Measurements from ENCODE around the gene MCRIP2.

Gene MCRIP2

DNA sequence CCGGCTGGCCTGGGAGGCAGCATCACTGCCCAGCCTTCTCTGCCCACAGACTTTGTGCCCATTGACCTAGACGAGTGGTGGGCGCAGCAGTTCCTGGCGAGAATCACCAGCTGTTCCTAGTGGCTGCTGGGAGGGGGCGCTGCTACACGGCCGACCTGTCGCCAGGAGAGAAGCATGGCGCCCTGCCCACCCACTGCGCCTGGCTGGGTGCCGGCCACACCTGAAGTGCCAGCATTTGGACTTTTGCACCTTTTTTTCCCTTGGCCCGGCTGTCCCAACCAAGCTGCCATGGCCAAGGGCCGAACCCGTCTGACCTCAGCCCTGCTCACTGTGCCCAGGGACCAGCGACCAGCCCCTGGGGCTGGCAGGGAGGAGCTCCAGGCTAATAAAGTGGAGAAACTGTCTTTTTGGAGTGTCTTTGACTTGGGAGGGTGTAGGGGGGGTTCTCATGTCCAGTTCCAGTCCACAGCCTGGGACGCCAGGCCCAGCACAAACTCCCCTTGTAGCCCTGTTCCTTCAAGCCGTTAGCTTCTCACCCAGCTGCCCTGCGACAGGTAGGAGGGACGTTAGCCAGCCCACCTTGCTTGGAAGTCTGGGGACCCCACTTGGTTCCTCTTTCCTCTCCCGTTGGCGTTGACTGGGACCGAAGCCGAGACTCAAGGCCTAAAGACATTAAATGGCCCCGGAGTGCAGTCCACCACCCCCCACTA, 6.6 kb downstream of the MCRIP2 start:
- DNase-seq (ENCODE audit: low read depth in 2 of 2): peak; percentile 54 to 57

GRCh38 chr16:648781-649589, 7.4 kb downstream of the MCRIP2 start, which contains the start of gene WDR90:
TSS of gene WDR90 (plus strand) at chr16:649365. CDS start at chr16:649417, 52 bp downstream.
- peak; percentile 89 to 94 for DNase-seq (ENCODE audit: low read depth in 2 of 2)

GRCh38 chr16:649631-650030, 8.0 kb downstream of the MCRIP2 start:
- DNase-seq (ENCODE audit: low read depth in 2 of 2): no peak

DNA sequence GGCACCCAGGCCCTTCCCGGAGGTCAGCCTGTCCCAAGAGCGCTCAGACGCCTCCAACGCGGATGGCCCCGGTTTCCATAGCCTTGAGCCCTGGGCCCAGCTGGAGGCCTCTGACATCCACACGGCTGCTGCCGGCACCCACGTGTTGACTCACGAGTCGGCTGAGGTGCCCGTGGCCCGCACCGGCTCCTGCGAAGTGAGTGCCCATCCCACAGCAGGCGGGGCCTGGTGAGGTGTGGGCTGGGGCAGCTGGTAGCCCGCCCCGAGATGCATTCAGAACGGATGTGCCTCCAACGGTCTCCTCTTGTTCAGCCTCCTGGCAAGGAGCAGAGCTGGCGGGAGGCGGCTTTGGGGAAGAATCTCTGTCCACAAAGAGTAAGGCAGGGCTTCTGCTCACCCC, 10.2 kb downstream of the MCRIP2 start:
- DNase-seq (ENCODE audit: low read depth in 2 of 2): no peak

DNA sequence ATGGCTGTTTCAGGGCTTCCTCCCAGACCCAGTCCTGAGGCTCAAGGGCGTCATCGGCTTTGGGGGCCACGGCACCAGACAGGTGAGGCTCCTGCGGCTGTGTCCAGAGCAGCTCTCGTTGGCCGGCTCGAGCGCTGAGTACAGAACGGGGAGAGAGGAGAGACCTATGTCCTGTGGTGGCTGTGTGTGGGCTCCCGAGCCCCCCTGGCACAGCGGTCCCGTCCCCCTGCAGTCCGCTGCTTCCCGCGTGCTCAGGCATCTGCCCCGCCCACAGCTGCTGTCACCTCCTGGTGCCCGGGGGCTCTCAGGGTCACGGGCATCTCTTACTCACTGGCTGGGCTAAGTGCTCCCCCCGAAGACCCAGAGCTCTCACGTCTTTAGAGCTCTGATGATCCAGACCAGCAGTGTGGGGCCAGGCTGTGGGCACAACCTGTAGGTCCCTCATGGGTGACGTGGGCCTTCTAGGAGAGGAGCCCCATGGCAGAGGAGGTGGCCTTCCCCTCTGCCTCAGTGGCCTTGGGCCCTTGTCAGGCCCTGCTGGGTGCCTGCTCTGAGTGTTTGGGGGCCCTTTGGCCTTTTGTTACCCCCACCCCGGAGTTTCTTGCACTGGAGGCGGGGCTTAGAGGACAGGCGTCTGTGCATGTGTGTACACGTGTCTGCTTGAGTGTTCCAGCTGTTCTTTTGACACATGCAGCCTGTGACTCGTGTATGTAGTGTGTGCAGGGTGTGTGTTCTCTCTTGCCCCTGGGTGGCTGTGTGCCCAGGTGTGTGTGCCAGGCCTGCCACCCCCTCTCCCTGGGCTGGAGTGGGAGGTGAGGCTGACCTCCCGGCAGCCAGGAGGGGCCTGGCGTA, 11.1 kb downstream of the MCRIP2 start:
- no peak for DNase-seq (ENCODE audit: low read depth in 2 of 2)

DNA sequence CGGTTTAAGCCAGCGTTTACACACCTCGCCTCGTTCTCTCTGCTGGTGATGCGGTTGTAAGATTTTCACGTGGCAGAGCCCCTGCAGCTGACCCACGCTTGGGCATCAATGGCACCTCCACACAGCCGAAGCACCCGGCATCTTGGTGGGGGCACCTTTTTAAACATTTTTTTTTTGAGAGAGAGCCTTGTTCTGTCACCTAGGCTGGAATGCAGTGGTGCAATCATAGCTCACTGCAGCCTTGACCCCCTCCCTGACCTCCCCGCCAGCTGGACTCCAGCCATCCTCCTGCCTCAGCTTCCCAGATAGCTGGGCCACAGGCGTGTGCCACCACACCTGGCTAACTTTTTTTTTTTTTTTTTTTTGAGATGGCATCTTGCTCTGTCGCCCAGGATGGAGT, 12.4 kb downstream of the MCRIP2 start:
- no peak for DNase-seq (ENCODE audit: low read depth in 2 of 2)

DNA sequence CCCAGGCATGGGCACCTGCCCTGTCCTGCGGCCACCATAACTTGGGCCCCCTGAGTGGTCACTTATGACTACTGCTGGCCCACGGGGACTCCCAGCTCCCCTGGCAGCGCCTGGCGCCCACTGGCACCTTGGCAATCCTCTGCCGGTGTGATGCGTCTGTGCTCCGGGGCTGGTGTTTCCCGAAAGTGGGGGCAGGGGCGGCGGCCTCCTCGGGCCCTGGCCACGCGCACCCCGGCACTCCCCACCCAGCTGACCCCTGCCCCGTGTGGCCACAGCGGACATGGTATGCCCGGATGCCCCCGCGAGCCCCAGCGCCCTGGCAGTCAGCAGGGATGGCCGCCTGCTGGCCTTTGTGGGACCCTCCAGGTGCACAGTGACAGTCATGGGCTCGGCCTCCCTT, 15.9 kb downstream of the MCRIP2 start:
- no peak for DNase-seq (ENCODE audit: low read depth in 2 of 2)

- DNase-seq (ENCODE audit: low read depth in 2 of 2): no peak
These were observed 17.3 kb downstream of the MCRIP2 start for GRCh38 chr16:658679-659571.

GRCh38 chr16:659618-660017, 18.0 kb downstream of the MCRIP2 start:
- no peak for DNase-seq (ENCODE audit: low read depth in 2 of 2)

- DNase-seq (ENCODE audit: low read depth in 2 of 2): no peak
These were observed 18.5 kb downstream of the MCRIP2 start for GRCh38 chr16:660132-660458.

DNA sequence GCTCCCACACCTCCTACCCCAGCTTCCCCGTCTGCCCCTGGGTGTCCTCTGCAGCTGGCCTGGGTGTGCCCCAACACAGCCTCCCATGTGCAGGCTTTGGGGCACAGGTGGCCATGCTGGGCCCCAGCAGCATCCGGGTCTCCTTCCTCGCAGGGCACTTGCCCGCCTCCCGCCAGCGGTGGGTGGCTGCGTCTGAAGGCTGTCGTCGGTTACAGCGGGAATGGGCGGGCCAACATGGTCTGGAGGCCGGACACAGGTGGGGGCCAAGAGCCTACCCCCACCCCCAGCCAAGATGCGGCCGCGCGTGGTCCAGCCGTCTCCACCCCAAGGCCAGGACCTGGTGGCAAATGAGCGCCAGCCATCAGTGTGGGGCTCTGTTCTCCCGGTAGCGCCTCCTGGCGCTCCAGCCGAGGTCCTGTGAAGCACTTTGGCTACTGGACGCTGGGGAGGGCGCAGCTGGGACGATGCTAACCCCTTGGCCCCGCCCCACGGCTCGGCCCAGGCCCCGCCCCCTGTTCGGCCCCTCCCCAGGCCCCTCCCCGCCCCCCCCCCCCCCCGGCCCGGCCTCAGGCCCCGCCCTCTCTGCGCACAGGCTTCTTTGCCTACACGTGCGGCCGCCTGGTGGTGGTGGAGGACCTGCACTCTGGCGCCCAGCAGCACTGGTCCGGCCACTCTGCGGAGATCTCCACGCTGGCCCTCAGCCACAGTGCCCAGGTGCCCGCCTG, 19.0 kb downstream of the MCRIP2 start:
- peak in 1 of 2 donors; percentile 67 for DNase-seq (ENCODE audit: low read depth in 2 of 2)

GRCh38 chr16:661184-661821, 19.7 kb downstream of the MCRIP2 start:
- no peak for DNase-seq (ENCODE audit: low read depth in 2 of 2)

DNA sequence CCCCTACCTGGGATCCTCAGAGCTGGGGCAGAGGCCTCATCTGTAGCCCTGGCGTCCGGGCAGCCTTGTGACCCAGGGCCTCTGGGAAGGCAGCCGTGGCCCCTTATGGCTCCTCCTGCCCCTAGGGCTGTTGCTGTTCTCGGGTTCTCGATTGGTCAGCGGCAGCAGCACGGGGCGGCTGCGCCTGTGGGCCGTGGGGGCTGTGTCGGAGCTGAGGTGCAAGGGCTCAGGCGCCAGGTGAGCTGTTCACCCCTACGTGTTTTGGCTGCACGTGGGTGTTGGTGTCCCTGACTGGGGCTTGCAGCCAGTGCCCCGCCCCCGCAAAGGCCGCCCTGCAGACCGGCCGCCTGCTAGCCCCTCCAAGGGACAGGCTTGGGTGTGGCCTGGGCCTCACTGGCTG, 20.5 kb downstream of the MCRIP2 start:
- DNase-seq (ENCODE audit: low read depth in 2 of 2): no peak

- no peak for DNase-seq (ENCODE audit: low read depth in 2 of 2)
These were observed 21.0 kb downstream of the MCRIP2 start for GRCh38 chr16:662597-662996.

DNA sequence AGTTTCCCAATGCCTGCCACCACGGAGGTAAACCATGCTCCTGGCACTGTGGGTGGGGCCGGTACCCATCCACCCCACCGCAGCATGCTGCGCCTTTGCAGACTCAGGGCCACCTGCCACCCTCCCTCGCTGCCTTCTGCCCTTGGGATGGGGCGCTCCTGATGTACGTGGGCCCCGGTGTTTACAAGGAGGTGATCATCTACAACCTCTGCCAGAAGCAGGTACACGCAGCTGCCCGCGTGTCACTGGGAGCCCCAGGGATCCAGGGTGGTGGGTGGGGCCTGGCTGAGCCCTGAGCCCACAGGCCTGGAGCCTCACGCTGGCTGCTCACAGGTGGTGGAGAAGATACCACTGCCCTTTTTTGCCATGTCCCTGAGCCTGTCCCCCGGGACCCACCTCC, 24.9 kb downstream of the MCRIP2 start:
- no peak for DNase-seq (ENCODE audit: low read depth in 2 of 2)

DNA sequence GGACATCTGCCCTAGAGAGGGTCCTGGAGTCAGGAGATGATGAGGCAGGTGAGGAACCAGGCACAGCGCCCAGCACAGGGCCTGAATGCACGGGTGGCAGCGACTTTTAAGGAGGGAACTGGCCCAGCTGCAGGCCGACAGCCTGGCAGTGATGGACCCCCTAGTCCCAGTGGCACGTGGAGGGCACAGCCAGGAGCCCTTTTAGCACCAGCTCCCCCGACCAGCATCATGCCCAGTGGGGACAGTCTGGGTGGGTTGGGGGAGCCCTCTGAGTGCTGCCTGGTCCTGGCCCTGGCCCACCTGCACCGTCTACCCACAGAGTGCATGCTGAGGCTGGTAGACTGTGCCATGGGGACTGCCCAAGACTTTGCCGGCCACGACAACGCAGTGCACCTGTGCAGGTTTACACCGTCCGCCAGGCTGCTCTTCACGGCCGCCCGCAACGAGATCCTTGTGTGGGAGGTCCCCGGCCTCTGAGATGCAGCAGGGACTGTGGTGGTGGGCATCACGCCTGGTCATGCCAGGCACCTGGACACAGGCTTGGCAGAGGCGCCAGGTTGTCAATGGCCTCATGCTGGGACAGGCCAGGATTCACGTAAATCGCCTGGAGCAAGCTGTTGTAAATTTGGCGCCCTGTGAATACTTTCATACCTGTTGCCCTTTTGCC, 25.6 kb downstream of the MCRIP2 start:
- no peak for DNase-seq (ENCODE audit: low read depth in 2 of 2)

- DNase-seq (ENCODE audit: low read depth in 2 of 2): peak; percentile 90 to 95
These were observed 26.3 kb downstream of the MCRIP2 start, which contains the start of gene RHOT2 for GRCh38 chr16:667780-668518. TSS of gene RHOT2 (plus strand) at chr16:668132. CDS start at chr16:668200, 68 bp downstream.

DNA sequence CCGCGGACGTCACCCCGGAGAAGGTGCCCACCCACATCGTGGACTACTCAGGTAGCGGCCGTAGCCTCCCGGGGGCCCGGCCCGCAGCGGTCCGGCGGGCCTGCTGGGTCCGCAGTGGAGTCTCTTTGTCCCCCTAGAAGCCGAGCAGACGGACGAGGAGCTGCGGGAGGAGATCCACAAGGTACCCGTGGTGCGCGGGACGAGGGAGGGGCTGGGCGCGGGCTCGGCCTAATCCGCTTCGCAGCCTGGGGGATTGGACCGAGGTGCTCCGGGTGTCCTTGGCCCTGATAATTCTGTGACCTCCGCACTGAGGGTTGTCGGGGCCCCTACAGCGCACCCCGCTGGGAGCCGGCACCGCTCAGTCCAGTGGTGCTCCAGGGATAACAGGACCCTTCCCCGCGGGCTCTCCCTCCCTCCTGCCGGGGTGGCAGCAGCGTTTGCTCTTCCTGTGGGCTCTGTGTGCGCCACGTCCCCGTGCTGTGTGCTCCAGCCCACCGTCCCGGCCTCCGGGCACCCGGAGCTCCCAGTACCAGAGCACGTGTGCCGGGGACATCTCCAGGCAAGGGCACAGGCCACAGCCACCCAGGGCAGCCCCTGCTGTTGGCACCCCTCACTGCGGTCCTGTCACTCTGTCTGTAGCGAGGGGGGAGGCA, 27.0 kb downstream of the MCRIP2 start:
- DNase-seq (ENCODE audit: low read depth in 2 of 2): no peak

Data from stimulated activated CD4-positive, alpha-beta T cell treated with anti-CD3 and anti-CD28 coated beads, Interleukin-4, amount 100 ng/mL, for 48 hours (primary cell).